VCaP (cell line): ENCODE data around the gene ATG4B.
A peak's percentile ranks its signal among the peaks of the same experiment; 100 is the strongest.

Source experiments
- H3K27ac ChIP-seq: fragments of 450-650 bp; 2 replicates; pipeline ENCODE4 v1.5.1; 2017
- TF ChIP-seq, protein P1 (sequence below): fragments of 450-650 bp; conservative IDR thresholded peaks from 2 replicates; pipeline ENCODE4 v1.5.1; 2017; ENCODE audit warnings: mild to moderate bottlenecking, moderate library complexity

The ATG4B gene

DNA sequence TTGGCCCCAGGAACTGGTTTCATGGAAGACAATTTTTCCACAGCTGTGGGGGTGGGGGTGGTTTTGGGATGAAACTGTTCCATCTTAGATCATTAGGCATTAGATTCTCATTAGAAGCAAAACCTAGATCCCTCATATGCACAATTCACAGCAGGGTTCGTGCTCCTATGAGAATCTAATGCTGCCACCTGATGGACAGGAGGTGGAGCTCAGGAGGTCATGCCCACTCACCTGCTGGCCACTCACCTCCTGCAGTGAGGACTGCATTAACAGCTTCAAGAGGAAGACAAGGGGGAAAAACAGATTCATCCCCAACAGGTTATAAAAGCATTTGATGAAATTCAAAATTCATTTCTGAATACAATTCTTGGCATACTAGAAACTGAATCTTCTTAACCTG lies 39.0 kb upstream of the ATG4B start:
- H3K27ac ChIP-seq = no peak overlapping the region
- TF ChIP-seq, protein P1, sequence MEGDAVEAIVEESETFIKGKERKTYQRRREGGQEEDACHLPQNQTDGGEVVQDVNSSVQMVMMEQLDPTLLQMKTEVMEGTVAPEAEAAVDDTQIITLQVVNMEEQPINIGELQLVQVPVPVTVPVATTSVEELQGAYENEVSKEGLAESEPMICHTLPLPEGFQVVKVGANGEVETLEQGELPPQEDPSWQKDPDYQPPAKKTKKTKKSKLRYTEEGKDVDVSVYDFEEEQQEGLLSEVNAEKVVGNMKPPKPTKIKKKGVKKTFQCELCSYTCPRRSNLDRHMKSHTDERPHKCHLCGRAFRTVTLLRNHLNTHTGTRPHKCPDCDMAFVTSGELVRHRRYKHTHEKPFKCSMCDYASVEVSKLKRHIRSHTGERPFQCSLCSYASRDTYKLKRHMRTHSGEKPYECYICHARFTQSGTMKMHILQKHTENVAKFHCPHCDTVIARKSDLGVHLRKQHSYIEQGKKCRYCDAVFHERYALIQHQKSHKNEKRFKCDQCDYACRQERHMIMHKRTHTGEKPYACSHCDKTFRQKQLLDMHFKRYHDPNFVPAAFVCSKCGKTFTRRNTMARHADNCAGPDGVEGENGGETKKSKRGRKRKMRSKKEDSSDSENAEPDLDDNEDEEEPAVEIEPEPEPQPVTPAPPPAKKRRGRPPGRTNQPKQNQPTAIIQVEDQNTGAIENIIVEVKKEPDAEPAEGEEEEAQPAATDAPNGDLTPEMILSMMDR = peak; percentile 72

DNA sequence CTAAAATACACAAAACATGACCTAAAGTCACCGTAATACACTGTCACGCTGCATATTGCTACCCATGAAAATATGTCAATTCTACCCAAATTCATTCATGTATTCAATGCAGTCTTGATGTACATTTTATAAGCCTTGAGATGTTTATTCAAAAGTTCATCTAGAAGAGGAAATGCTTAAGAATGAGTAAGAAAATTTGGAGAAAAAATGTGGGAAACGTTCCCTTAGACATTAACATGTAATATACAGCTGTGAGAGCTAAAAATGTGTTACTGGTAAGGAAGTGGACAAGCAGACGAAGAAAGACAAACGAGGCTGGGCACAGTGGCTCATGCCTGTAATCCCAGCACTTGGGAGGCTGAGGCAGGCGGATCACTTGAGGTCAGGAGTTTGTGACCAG lies 37.9 kb upstream of the ATG4B start:
- no peak overlapping the region for H3K27ac ChIP-seq
- TF ChIP-seq, protein P1 = no peak

DNA sequence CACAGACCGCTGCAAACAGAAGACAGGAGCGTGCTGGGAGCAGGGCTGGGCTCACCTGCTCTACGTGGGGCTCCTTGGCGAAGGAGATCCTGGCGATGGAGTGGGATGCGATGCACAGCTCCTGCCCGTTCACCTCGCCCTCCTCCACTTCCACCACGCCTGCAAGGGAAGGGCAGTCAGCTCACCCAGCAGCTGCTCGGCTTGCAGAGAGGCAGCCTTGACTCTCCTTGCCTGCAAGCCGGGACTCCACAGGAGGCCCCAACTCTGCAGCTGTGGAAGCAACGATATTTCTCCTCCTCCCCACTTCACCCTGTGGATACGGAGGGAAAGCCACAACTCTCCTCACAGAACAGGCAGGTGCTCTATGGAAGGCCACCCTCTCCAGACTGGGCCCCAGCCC lies 35.7 kb upstream of the ATG4B start:
- TF ChIP-seq, protein P1 = no peak
- H3K27ac ChIP-seq = no peak overlapping the region

DNA sequence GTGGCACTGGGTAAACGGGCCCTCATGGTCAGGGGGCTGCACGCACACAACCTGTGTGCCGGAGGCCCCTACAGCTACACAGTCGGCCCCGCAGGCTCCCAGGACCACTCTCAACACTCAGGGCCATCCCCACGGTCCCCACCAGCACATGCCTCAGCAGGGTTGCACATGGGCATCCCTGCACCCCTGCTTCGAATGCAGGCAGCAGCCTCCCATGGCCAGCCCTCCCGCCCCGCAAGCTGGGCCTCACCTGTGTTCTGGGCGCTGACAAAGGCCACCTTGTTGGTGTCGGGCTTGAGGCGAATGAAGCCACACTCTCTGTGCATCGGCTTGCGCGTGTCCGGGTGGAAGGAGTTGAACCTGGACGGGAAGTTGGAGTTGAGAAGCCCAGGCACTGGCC lies 34.8 kb upstream of the ATG4B start:
- no peak overlapping the region for H3K27ac ChIP-seq
- TF ChIP-seq, protein P1 = no peak

DNA sequence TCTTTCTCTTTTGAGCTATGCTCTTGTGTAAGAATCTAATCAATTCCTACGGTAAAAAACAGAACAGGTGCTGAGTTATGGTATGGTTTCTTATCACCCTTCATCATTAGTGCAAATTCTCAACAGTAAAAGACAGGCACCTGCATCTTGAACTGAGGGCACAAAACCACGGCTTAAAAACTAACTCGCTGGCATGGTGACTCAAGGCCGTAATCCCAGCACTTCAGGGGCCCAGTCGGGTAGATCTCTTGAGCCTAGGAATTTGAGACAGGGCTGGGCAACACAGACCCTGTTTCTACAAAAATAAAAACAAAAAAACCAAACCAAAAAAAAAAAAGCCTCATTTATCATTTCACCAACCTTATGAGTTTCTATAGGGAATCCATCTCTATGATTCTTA lies 33.8 kb upstream of the ATG4B start:
- TF ChIP-seq, protein P1 = no peak
- no peak overlapping the region for H3K27ac ChIP-seq

DNA sequence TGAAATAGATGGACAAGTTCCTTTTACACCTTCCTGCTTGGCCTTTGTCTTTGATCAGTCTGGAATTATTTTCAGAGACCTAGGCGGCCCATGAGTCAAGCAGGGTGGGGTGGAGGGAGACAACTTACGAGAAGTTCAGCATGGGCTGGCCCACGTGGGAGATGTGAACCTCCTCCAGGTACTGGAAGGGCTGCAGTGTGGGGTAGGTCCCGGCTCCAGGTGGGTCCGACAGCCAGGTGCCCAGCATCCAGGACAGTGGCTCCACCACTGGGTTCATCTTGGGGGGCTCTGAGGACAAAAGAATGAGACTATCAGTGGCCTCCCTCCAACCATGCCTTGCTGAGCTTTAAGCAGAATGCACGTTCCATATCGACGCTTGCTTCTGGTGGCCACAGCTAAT lies 31.3 kb upstream of the ATG4B start:
- H3K27ac ChIP-seq = no peak overlapping the region
- TF ChIP-seq, protein P1 = no peak

DNA sequence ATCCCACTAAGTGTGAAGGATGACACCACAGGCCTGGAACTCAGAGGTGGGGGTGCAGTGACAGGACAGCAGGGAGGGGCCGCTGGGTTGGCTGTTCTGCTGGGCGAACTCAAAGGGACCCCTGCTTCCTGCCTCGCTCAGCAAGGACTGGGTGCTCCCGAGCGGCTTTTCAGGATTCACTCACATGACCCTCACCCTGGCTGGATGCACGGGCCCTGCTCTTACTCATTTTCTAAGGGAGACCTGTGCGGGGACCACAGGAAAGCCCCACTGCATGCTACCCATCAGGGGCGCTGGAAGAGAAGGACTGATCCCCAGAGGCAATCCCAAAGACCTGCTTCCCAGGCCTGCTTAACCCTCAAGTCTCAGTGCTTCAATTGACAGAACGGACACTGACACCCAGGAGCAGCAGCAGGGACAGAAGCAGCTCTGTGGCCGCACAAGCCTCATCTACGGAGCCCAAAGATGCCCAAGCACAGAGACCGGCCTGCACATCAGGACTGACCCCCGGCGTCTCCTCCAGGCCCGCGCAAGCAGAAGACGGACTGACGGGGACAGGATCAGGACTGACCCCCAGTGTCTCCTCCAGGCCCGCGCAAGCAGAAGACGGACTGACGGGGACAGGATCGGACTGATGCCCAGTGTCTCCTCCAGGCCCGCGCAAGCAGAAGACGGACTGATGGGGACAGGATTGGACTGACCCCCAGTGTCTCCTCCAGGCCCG lies 30.2 kb upstream of the ATG4B start:
- TF ChIP-seq, protein P1 = no peak
- H3K27ac ChIP-seq = no peak overlapping the region
